PC-9 (cell line): Measurements from ENCODE around the gene EPN1.

ENCODE experiments used
- EZH2 ChIP-seq: fragments of 200-600 bp; sonication (generic); IDR thresholded peaks from 2 replicates; pipeline ENCODE4 v1.8.0; 2017; ENCODE audit warnings: antibody characterized with exemption, low read depth
- TF ChIP-seq, protein P1 (sequence below): fragments of 200-600 bp; sonication (generic); conservative IDR thresholded peaks from 2 replicates; pipeline ENCODE4 v1.6.1; 2017; ENCODE audit warnings: mixed run types, antibody characterized with exemption, mild to moderate bottlenecking, moderate library complexity

DNA sequence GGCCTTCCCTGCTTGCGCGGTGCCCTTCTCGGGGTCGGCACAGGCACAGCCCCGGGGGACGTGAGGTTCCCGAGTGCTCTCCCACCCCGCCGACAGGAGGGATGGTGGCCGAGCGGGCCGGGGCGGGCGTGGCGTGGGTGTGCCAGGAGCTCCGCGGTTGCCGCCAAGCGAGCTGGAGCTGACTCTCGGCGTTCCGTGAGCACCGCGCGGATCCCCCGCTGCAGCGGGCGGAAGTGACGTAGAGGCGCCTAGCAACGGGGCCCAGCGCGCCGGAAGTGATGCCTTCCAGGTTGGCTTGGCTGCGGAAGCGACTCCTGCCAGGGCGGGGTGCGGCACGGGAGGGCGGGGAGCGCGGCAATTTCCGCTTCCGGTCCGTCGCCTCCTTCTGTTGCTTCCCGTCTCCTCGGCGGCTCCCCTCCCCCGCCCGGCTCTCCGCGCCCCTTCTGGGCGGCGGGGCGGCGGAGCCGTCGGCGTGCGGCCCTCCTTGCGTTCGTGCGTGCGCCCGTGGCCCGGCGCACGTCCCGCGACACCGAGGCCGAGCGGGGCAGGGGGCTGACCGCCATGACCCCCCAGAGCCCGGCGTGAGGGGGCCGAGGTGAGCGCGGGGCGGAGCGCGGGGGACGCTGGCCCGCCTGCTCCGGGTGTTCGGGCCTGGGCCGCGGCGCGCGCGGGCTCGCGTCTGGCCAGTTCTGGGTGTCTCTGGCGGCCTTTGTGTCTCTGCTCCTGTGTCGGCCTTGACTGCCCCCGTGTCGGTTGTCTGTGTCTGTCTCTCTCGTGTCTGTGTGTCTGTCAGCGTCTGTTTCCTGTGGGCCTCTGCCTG lies at the start of gene EPN1:
- TF ChIP-seq, protein P1, sequence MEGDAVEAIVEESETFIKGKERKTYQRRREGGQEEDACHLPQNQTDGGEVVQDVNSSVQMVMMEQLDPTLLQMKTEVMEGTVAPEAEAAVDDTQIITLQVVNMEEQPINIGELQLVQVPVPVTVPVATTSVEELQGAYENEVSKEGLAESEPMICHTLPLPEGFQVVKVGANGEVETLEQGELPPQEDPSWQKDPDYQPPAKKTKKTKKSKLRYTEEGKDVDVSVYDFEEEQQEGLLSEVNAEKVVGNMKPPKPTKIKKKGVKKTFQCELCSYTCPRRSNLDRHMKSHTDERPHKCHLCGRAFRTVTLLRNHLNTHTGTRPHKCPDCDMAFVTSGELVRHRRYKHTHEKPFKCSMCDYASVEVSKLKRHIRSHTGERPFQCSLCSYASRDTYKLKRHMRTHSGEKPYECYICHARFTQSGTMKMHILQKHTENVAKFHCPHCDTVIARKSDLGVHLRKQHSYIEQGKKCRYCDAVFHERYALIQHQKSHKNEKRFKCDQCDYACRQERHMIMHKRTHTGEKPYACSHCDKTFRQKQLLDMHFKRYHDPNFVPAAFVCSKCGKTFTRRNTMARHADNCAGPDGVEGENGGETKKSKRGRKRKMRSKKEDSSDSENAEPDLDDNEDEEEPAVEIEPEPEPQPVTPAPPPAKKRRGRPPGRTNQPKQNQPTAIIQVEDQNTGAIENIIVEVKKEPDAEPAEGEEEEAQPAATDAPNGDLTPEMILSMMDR, result no peak
- TF ChIP-seq EZH2, result no peak
